ENCODE data around the gene ZNF207. TPM values are rescaled to one million over a fixed set of nuclear protein-coding genes. Genes with fewer than 3 reads are reported as not detected.

ZNF207 gene
- total RNA-seq, 1 experiment from 2014 or later: 223 TPM

DNA sequence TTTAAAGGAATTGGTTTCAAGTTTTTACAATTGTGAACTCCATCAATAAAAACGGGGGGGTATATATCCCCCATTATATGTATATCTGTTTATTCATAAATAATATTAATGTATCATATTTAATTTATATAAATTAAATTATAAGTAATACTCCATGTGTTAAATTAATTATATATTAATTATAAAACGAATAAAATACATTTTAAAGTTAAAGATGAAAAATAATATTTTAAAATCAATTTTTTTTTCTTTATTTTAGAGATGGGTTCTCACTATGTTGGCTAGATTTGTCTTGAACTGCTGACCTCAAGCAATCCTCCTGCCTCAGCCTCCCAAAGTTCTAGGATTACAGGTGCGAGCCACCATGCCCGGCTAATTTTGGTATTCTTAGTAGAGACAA is 76.9 kb downstream of the ZNF207 start:
- H3K36me3 Mint-ChIP-seq: peaks cover 19% of the 10 kb centered on the region
- DNase-seq (ENCODE audit: low spot score): no peak
- no peak overlapping the region for H3K27ac Mint-ChIP-seq
- POLR2A ChIA-PET: no interaction called here
- H3K27me3 Mint-ChIP-seq (ENCODE audit: low read depth): peaks cover 4% of the 10 kb centered on the region; the same call in 1 of the 2 replicates
- no peak for ATAC-seq
- no peaks in the 10 kb centered on the region for H3K4me1 Mint-ChIP-seq
- peaks cover 30% of the 10 kb centered on the region for H3K9me3 Mint-ChIP-seq
- CTCF ChIA-PET: interaction anchor here (3.4 kb wide), 1 partner anchor 17 kb away, joined by 14 read pairs; the partner anchor contains the start of gene PSMD11
- H3K4me3 Mint-ChIP-seq: no peak overlapping the region
- TF ChIP-seq, protein P1, sequence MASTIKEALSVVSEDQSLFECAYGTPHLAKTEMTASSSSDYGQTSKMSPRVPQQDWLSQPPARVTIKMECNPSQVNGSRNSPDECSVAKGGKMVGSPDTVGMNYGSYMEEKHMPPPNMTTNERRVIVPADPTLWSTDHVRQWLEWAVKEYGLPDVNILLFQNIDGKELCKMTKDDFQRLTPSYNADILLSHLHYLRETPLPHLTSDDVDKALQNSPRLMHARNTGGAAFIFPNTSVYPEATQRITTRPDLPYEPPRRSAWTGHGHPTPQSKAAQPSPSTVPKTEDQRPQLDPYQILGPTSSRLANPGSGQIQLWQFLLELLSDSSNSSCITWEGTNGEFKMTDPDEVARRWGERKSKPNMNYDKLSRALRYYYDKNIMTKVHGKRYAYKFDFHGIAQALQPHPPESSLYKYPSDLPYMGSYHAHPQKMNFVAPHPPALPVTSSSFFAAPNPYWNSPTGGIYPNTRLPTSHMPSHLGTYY (CRISPR knock-in tag; IDR thresholded peaks at IDR 0.05): no peak
- TF ChIP-seq HMGA2 (CRISPR knock-in tag; IDR thresholded peaks at IDR 0.05): peak; percentile 99

DNA sequence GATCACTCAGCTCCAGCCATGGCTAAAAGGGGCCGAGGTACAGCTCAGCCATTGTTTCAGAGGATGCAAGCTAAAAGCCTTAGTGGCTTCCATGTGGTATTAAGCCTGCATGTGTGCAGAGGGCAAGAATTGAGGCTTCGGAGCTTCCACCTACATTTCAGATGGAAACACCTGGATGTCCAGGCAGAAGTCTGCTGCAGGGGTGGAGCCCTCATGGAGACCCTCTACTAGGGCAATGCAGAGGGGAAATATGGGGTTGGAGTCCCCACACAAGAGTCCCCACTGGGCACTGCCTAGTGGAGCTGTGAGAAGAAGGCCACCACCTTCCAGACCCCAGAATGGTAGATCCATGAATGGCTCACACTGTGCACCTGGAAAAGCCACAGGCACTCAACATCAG is 79.6 kb downstream of the ZNF207 start:
- ChIA-PET CTCF (interaction anchor here (2.5 kb wide), 1 partner anchor 15 kb away, joined by 10 read pairs; the partner anchor contains the start of gene PSMD11), POLR2A (no interaction called here)
- peaks cover 4% of the 10 kb centered on the region; the same call in 1 of the 2 replicates for H3K27me3 Mint-ChIP-seq (ENCODE audit: low read depth)
- H3K4me3 Mint-ChIP-seq: no peak overlapping the region
- H3K9me3 Mint-ChIP-seq: peaks cover 35% of the 10 kb centered on the region
- DNase-seq (ENCODE audit: low spot score): no peak
- no peak for ATAC-seq
- H3K27ac Mint-ChIP-seq: no peak overlapping the region
- peaks cover 19% of the 10 kb centered on the region for H3K36me3 Mint-ChIP-seq
- H3K4me1 Mint-ChIP-seq: no peaks in the 10 kb centered on the region
- TF ChIP-seq ZNF416 (CRISPR knock-in tag; IDR thresholded peaks at IDR 0.05): no peak
- no peak for TF ChIP-seq SMAD3 (CRISPR knock-in tag; IDR thresholded peaks at IDR 0.05; ENCODE audit: borderline replicate concordance)
- TF ChIP-seq CREB1 (CRISPR knock-in tag; IDR thresholded peaks at IDR 0.05): no peak
- TF ChIP-seq ESRRA (CRISPR knock-in tag; IDR thresholded peaks at IDR 0.05; ENCODE audit: borderline replicate concordance): no peak
- TF ChIP-seq ELF4 (CRISPR knock-in tag; IDR thresholded peaks at IDR 0.05; ENCODE audit: low read depth): no peak
- TF ChIP-seq GRHL2 (CRISPR knock-in tag; IDR thresholded peaks at IDR 0.05; ENCODE audit: insufficient replicate concordance, severe bottlenecking): no peak
- TF ChIP-seq NFE2L1 (CRISPR knock-in tag; IDR thresholded peaks at IDR 0.05): no peak
- no peak for TF ChIP-seq GABPB1 (CRISPR knock-in tag; IDR thresholded peaks at IDR 0.05)

Small RNA genes within 50 kb of the gene (microRNA-seq; reads per million reads assigned to microRNA genes)
- gene MIR632 (ENCODE audit: borderline number of aligned reads): not detected

Other genes starting within 250 kb of the ZNF207 start
- gene RHOT1, start 207.7 kb upstream of the ZNF207 start, total RNA-seq (2021): 28.9 to 32.8 TPM (median 32.4 TPM) in 3 replicates
- gene RHBDL3, start 84.3 kb upstream of the ZNF207 start, total RNA-seq (2021): 11.3 to 13.2 TPM (median 11.6 TPM) in 3 replicates
- gene C17orf75, start 8.0 kb upstream of the ZNF207 start, total RNA-seq (2021): 35.5 to 49.4 TPM (median 35.5 TPM) in 3 replicates
- 133 to 155 TPM (median 146 TPM) in 3 replicates for gene PSMD11, start 94.4 kb downstream of the ZNF207 start, total RNA-seq (2021)
- 9.0 to 9.9 TPM (median 9.2 TPM) in 3 replicates for gene CDK5R1, start 136.8 kb downstream of the ZNF207 start, total RNA-seq (2021)

All from WTC11 (cell line).